HG03175 (cell line): Measurements from ENCODE around the gene WDR26.
"Not testable (repeated sequence)": the region's sequence is repeated elsewhere in the genome, so short reads cannot be mapped to it uniquely, and the experiment has no call there.

Experiments used
- ATAC-seq: cut with Tn5 transposase; IDR thresholded peaks from one replicate; pipeline ENCODE4 v1.9.1; 2021; ENCODE audit warnings: mild to moderate bottlenecking, moderate library complexity; ENCODE audit not compliant: unreplicated experiment

Gene WDR26

GRCh38 chr1:224353975-224354925 lies 80.3 kb downstream of the WDR26 start:
- ATAC-seq: no peak

- not testable (repeated sequence) for ATAC-seq
These were observed 82.0 kb downstream of the WDR26 start for GRCh38 chr1:224352436-224353085.

GRCh38 chr1:224349716-224350115 lies 84.9 kb downstream of the WDR26 start:
- not testable (repeated sequence) for ATAC-seq

DNA sequence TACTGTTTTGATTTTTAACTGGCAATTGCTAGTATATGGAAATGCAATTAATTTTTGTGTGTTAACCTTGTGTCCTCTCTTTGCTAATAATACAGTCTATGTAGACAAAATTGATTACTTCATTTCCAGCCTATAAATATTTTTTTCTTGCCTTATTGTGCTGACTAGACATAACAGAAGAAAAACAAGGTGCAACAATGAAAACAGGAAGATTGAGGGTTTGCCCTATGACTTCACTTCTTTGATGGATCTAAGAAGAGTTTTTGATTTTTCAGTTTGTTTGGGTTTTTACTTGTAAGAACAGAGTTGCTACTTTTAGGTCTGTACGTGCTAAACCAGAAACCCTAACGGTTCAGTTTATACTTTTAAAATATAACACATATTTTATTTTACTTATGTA lies 86.5 kb downstream of the WDR26 start:
- no peak for ATAC-seq

GRCh38 chr1:224343679-224344078 lies 90.9 kb downstream of the WDR26 start:
- ATAC-seq: no peak

DNA sequence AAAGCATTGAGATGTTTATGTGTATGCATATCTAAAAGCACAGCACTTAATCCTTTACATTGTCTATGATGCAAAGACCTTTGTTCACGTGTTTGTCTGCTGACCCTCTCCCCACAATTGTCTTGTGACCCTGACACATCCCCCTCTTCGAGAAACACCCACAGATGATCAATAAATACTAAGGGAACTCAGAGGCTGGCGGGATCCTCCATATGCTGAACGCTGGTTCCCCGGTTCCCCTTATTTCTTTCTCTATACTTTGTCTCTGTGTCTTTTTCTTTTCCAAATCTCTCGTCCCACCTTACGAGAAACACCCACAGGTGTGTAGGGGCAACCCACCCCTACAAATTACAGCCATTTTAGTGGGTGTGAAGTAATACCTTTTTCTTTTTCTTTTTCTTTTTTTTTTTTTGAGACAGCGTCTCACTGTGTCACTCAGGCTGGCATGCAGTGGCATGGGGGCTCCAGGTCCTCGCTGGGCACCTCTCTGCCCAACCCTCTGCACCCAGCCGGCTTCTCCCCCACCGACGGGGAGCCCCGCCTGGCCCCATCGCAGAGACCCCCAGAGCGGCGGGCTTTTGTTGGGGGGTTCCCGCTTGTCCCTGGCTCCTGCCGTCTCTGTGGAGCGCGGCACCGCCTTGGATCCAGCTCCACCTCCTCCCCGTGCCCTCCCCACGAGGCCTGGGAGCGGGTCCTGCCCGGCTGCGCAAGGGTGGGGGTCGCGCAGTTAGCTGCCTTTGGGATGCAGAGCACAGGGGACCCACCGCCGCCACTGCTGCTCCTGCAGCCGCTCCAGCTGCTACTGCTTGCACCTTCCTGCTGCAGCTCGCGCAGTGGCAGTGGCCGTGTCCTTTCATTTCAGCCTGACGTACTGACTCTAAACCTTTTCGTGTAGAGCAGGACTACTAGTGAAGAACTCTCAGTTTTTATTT lies 93.9 kb downstream of the WDR26 start:
- peak; percentile 73 for ATAC-seq

DNA sequence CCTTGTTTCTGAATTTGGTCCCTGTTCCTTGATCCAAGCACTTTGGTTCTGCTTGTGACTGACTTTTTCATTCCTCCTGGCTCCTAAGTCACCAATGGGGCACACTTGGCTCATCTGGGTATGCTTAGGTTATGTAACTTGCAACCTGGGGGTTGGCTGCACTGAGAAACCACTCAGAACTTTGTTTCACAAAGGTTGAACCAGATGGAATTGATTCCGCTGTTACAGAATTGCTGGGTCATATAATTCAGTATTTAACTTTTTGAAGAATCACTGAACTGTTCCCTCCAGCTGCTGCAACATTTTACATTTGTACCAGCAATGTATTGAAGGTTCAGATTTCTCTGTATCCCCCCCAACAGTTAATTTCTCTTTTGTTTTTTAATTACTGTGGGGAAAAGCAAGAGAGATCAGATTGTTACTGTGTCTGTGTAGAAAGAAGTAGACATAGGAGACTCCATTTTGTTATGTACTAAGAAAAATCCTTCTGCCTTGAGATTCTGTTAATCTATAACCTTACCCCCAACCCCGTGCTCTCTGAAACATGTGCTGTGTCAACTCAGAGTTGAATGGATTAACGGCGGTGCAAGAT lies 95.1 kb downstream of the WDR26 start:
- ATAC-seq: no peak

GRCh38 chr1:224338150-224338838 lies 96.3 kb downstream of the WDR26 start:
- ATAC-seq: no peak
